Measurements from ENCODE around the gene DENND1B. TPM values are rescaled to one million over a fixed set of nuclear protein-coding genes. Genes with fewer than 3 reads are reported as not detected.

Gene DENND1B
- total and polyA plus RNA-seq, 3 donors from 2014 or later, result 7.2 to 11.6 (median 11.6) TPM

- 89 to 91% methylated on average over 1 of the region's 1 CpG for WGBS, 2 donors
- intact Hi-C loops (cut with DNase I; ENCODE audit: low total_unique reads), result no loop called here
- Histone ChIP-seq H3K27me3 (no peaks in the 10 kb centered on the region), H3K4me3 (no peak overlapping the region), H3K36me3 (ENCODE audit: low read depth, missing control alignments) (no peaks in the 10 kb centered on the region), H3K27ac (no peak overlapping the region), H3K4me1 (no peaks in the 10 kb centered on the region), H3K9me3 (no peaks in the 10 kb centered on the region)
- TF ChIP-seq CTCF (IDR thresholded peaks at IDR 0.05) (no peak), POLR2A (IDR thresholded peaks at IDR 0.05) (no peak)
- no peak for DNase-seq
These were observed 215.6 kb downstream of the DENND1B start for GRCh38 chr1:197559655-197560054.

GRCh38 chr1:197559244-197559643 is 216.0 kb downstream of the DENND1B start:
- no peak for DNase-seq
- Histone ChIP-seq H3K27ac (no peak overlapping the region), H3K36me3 (ENCODE audit: low read depth, missing control alignments) (no peaks in the 10 kb centered on the region), H3K4me3 (no peak overlapping the region), H3K9me3 (no peaks in the 10 kb centered on the region), H3K4me1 (no peaks in the 10 kb centered on the region), H3K27me3 (no peaks in the 10 kb centered on the region)
- intact Hi-C loops (cut with DNase I; ENCODE audit: low total_unique reads), result no loop called here
- no peak for TF ChIP-seq CTCF (IDR thresholded peaks at IDR 0.05)
- TF ChIP-seq POLR2A (IDR thresholded peaks at IDR 0.05), result no peak
- 54 to 56% methylated on average over 1 of the region's 1 CpG for WGBS, 2 donors

- no peaks in the 10 kb centered on the region for H3K4me1 ChIP-seq
- DNase-seq, result no peak
- no peak for TF ChIP-seq CTCF (IDR thresholded peaks at IDR 0.05)
- no peak for TF ChIP-seq POLR2A (IDR thresholded peaks at IDR 0.05)
- intact Hi-C loops (cut with DNase I; ENCODE audit: low total_unique reads), result no loop called here
- no peaks in the 10 kb centered on the region for H3K27me3 ChIP-seq
- H3K36me3 ChIP-seq (ENCODE audit: low read depth, missing control alignments), result no peaks in the 10 kb centered on the region
- WGBS, 2 donors, result 33 to 50% methylated on average over 1 of the region's 1 CpG
- H3K27ac ChIP-seq, result no peak overlapping the region
- H3K9me3 ChIP-seq, result no peaks in the 10 kb centered on the region
- H3K4me3 ChIP-seq, result no peak overlapping the region
These were observed 218.0 kb downstream of the DENND1B start for GRCh38 chr1:197557302-197557701.

- DNase-seq, result no peak
- Histone ChIP-seq H3K9me3 (no peaks in the 10 kb centered on the region), H3K36me3 (ENCODE audit: low read depth, missing control alignments) (no peaks in the 10 kb centered on the region), H3K4me1 (no peaks in the 10 kb centered on the region), H3K27ac (no peak overlapping the region), H3K27me3 (no peaks in the 10 kb centered on the region), H3K4me3 (no peak overlapping the region)
- intact Hi-C loops (cut with DNase I; ENCODE audit: low total_unique reads), result no loop called here
- TF ChIP-seq CTCF (IDR thresholded peaks at IDR 0.05) (no peak), POLR2A (IDR thresholded peaks at IDR 0.05) (no peak)
- 3 to 43% methylated on average over 1 of the region's 1 CpG for WGBS, 2 donors
These were observed 222.0 kb downstream of the DENND1B start for GRCh38 chr1:197553281-197553680.

- 96 to 97% methylated on average over 1 of the region's 1 CpG for WGBS, 2 donors
- Histone ChIP-seq H3K27ac (no peak overlapping the region), H3K9me3 (no peaks in the 10 kb centered on the region), H3K4me3 (no peak overlapping the region), H3K27me3 (no peaks in the 10 kb centered on the region), H3K36me3 (ENCODE audit: low read depth, missing control alignments) (no peaks in the 10 kb centered on the region), H3K4me1 (no peaks in the 10 kb centered on the region)
- TF ChIP-seq POLR2A (IDR thresholded peaks at IDR 0.05), result no peak
- TF ChIP-seq CTCF (IDR thresholded peaks at IDR 0.05), result no peak
- intact Hi-C loops (cut with DNase I; ENCODE audit: low total_unique reads), result no loop called here
- no peak for DNase-seq
These were observed 228.3 kb downstream of the DENND1B start for GRCh38 chr1:197546989-197547388.

Measured in testis (tissue), 3 donors.